Panc1 (cell line): ENCODE measurements around the gene LRRC71. TPM values are rescaled to one million over a fixed set of nuclear protein-coding genes. Genes with fewer than 3 reads are reported as not detected.

ENCODE experiments used
- ATAC-seq: fragments of 200-7000 bp; cut with Tn5 transposase; 2 replicates; pipeline ENCODE4 v1.9.1; 2020; ENCODE audit warnings: mild to moderate bottlenecking, moderate library complexity
- BruUV-seq: library from RNA; stranded (reverse); fragments of 400-500 nt; replicated peaks from 2 replicates; lab custom pipeline; 2021; lab: Mats Ljungman, UMichigan
- CTCF ChIA-PET: fragments of 300-600 bp; sonication (Branson Sonifier 250); formaldehyde crosslinking; loops from one replicate; lab custom pipeline; 2022; ENCODE audit warnings: antibody characterized with exemption; lab: Charles Lee
- POLR2A ChIA-PET: fragments of 300-600 bp; sonication (Branson Sonifier 250); formaldehyde crosslinking; loops from one replicate; lab custom pipeline; 2022; ENCODE audit warnings: antibody characterized with exemption; lab: Charles Lee
- DNase-seq: peaks from one replicate; pipeline ENCODE4 v3.0.0-alpha.2; 2010; ENCODE audit warnings: low read depth, low spot score
- H3K27ac ChIP-seq: 2 replicates; pipeline ENCODE4 v1.5.1; 2011; ENCODE audit warnings: mild to moderate bottlenecking, low read length, inconsistent platforms
- H3K27me3 ChIP-seq: fragments of 200-500 bp; sonication (Bioruptor generic); 2 replicates; pipeline ENCODE4 v1.6.0; 2014; ENCODE audit warnings: low read length, inconsistent platforms; ENCODE audit not compliant: control insufficient read depth, insufficient read depth
- H3K36me3 ChIP-seq: fragments of 200-500 bp; sonication (Bioruptor generic); 2 replicates; pipeline ENCODE4 v1.5.1; 2014; ENCODE audit warnings: inconsistent platforms, mild to moderate bottlenecking, low read length, moderate library complexity; ENCODE audit not compliant: control insufficient read depth, insufficient read depth
- H3K4me1 ChIP-seq: 2 replicates; pipeline ENCODE4 v1.5.1; 2011; ENCODE audit warnings: inconsistent platforms, mild to moderate bottlenecking, low read length, moderate library complexity; ENCODE audit not compliant: control insufficient read depth, insufficient read depth
- H3K4me3 ChIP-seq, 2 experiments: 2 replicates each; pipeline ENCODE4 v1.5.1; 2011 to 2012; ENCODE audit warnings: low read depth in 2 of 2, low read length in 2 of 2, mild to moderate bottlenecking in 2 of 2, inconsistent platforms in 1 of 2, moderate library complexity in 1 of 2
- H3K9me3 ChIP-seq: fragments of 200-500 bp; sonication (Bioruptor generic); 2 replicates; pipeline ENCODE4 v1.5.1; 2014; ENCODE audit warnings: low read depth, mild to moderate bottlenecking, inconsistent platforms, low read length, moderate library complexity; ENCODE audit not compliant: control insufficient read depth, insufficient read depth
- POLR2AphosphoS5 ChIP-seq: IDR thresholded peaks from 2 replicates; pipeline ENCODE4 v1.6.1; 2012; ENCODE audit warnings: mild to moderate bottlenecking, low read depth, low read length, moderate library complexity
- REST ChIP-seq, 2 experiments: IDR thresholded peaks; 2 replicates each; pipeline ENCODE4 v1.6.1; 2011 to 2012; ENCODE audit warnings: low read depth in 2 of 2, control low read depth in 1 of 2, low read length in 1 of 2, mild to moderate bottlenecking in 1 of 2, moderate library complexity in 1 of 2; ENCODE audit not compliant: insufficient read depth in 1 of 2
- SIN3A ChIP-seq: IDR thresholded peaks from 2 replicates; pipeline ENCODE4 v1.6.1; 2012; ENCODE audit warnings: low read depth, mild to moderate bottlenecking, low read length, moderate library complexity, borderline replicate concordance; ENCODE audit not compliant: insufficient read depth
- TCF7L2 ChIP-seq: IDR thresholded peaks from 2 replicates; pipeline ENCODE4 v1.6.1; 2011; ENCODE audit warnings: mild to moderate bottlenecking, low read depth, low read length, inconsistent platforms
- in situ Hi-C: cut with HindIII; loops from 2 replicates; pipeline ENCODE4 v1.10.0; 2016; ENCODE audit warnings: low sequenced_read_pairs, low pct_unique_long_range_greater_than_20kb
- intact Hi-C: fragments of 100-400 bp; cut with micrococcal nuclease; formaldehyde crosslinking; loops from one replicate; pipeline ENCODE4 v1.10.0; 2022; ENCODE audit not compliant: unreplicated experiment
- total RNA-seq: library from RNA; stranded (reverse); gene quantifications from one replicate; pipeline ENCODE4 v1.2.1, GENCODE V29; 2021; ENCODE audit not compliant: unreplicated experiment
- TF ChIP-seq, protein P1 (sequence below): fragments of 450-650 bp; IDR thresholded peaks from 2 replicates; pipeline ENCODE4 v1.5.1; 2017; ENCODE audit warnings: mild to moderate bottlenecking

LRRC71 gene
- total RNA-seq, 1 experiment from 2014 or later: 0.77 TPM

DNA sequence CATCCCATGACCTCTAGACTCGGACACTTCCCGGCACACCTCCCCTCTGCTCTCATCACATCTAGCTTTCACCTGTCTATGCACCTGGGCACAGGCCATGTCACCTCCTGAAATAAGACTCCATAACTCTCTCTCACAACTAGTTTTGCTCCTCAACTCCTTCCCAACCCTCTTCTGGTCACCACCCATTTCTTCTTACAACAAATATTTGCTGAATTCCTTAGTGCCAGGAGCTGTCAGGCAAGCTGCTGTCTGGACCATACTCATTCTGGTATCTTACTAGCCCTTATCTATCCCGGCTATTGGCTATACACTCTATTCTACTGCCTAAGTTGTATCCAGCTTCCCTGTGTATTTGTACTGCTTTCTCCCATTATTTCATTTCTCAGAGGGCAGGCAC lies 49.1 kb downstream of the LRRC71 start:
- H3K36me3 ChIP-seq: peaks cover 8% of the 10 kb centered on the region
- no TSS peak for BruUV-seq
- no peaks in the 10 kb centered on the region for H3K27me3 ChIP-seq
- CTCF ChIA-PET: no interaction called here
- no peaks in the 10 kb centered on the region for H3K4me1 ChIP-seq
- H3K9me3 ChIP-seq: no peaks in the 10 kb centered on the region
- POLR2A ChIA-PET: interaction anchor here (0.5 kb wide), 1 partner anchor 438 kb away, joined by 12 read pairs; no protein-coding TSS in a partner anchor
- H3K4me3 ChIP-seq: no peak overlapping the region
- no peak for TF ChIP-seq SIN3A
- no peak for TF ChIP-seq REST (IDR thresholded peaks at IDR 0.05; ENCODE audit: insufficient read depth in 1 of 2, low read depth in 2 of 2, low read length in 1 of 2)
- TF ChIP-seq, protein P1, sequence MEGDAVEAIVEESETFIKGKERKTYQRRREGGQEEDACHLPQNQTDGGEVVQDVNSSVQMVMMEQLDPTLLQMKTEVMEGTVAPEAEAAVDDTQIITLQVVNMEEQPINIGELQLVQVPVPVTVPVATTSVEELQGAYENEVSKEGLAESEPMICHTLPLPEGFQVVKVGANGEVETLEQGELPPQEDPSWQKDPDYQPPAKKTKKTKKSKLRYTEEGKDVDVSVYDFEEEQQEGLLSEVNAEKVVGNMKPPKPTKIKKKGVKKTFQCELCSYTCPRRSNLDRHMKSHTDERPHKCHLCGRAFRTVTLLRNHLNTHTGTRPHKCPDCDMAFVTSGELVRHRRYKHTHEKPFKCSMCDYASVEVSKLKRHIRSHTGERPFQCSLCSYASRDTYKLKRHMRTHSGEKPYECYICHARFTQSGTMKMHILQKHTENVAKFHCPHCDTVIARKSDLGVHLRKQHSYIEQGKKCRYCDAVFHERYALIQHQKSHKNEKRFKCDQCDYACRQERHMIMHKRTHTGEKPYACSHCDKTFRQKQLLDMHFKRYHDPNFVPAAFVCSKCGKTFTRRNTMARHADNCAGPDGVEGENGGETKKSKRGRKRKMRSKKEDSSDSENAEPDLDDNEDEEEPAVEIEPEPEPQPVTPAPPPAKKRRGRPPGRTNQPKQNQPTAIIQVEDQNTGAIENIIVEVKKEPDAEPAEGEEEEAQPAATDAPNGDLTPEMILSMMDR: no peak
- no peak for TF ChIP-seq POLR2AphosphoS5
- no peak for TF ChIP-seq TCF7L2
- in situ Hi-C loops: no loop called here
- intact Hi-C loops: no loop called here
- H3K27ac ChIP-seq: no peak overlapping the region
- no peak for ATAC-seq
- DNase-seq: no peak

DNA sequence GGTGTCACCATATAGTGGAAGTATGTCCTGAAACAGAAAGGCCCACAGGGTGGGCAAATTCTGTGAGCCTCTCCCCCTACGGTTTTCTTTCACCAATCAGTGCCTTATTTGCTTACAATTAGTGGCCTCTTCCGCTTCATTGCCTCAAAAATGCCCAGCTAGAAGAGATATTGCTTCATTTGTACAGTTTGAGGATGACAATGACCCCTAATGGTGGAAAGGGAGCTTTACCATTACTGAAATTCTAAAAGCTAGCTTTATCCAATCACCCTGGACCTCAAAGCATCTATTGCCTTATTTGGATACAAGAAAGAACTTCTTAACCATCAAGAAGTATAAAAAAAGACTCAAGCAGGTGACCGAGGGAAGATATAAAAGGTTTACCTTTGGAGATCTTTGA lies 49.6 kb downstream of the LRRC71 start:
- TF ChIP-seq, protein P1: peak; percentile 28; the same call in 1 of the 2 replicates
- no peak for TF ChIP-seq TCF7L2
- ATAC-seq (no peak), DNase-seq (no peak)
- in situ Hi-C loops (no loop called here), intact Hi-C loops (loop anchor here (10.0 kb wide), 1 partner anchor 105 kb away; no protein-coding TSS in a partner anchor)
- Histone ChIP-seq H3K27me3 (no peaks in the 10 kb centered on the region), H3K9me3 (no peaks in the 10 kb centered on the region), H3K4me1 (no peaks in the 10 kb centered on the region), H3K36me3 (peaks cover 10% of the 10 kb centered on the region), H3K4me3 (no peak overlapping the region), H3K27ac (no peak overlapping the region)
- ChIA-PET CTCF (interaction anchor here (0.5 to 0.6 kb wide), 3 partner anchors 16 to 44 kb away, joined by 3 to 11 read pairs (median 9); no protein-coding TSS in a partner anchor), POLR2A (no interaction called here)
- BruUV-seq: no TSS peak
